Measurements from ENCODE around the gene PUM1.

PUM1 gene

DNA sequence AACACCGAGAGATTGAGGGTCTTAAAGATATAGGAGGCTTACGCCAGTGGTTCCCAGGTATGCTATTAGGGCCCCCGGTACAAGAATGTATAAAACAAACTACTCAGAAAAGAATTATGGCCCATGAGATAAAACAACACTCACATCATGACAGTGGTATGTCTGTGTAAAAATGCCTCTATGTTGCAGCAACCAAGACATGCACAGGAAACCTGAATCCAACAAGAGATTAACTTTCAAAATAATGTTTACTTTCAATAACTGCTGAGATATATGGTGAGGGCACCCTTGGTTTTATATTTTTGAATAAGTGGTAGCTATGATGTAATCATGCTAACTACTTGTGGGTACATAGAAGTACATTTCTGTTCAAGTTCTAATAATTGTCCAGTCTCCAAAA lies 74.9 kb downstream of the PUM1 start:
- no peak for TF ChIP-seq CTCF (conservative IDR thresholded peaks at IDR 0.05)
- TF ChIP-seq ZFX (IDR thresholded peaks at IDR 0.05), result no peak

GRCh38 chr1:30988045-30988444 lies 77.5 kb downstream of the PUM1 start:
- H3K27ac ChIP-seq, result no peak overlapping the region
- TF ChIP-seq ZFX (IDR thresholded peaks at IDR 0.05) (no peak), CTCF (conservative IDR thresholded peaks at IDR 0.05) (no peak)

More for the DNA sequence above, 74.9 kb downstream of the PUM1 start:
- H3K27ac ChIP-seq, result no peak overlapping the region

DNA sequence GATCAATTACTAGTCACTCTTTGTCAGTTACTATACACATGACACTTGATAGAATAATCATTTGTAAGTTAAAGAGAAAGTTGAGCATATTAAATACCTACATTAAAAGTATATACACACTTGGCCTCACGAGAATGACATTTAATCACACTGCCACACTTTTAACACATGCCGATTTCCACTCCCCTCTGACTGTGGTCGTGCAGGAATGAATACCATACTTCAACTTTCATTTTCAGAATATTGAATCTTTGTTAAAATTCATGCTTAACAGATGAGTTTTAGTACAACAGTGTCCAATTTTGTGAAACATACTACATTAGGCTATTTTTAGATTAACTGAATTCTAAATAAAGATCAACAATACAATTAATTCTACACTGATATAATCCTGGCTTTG lies 78.8 kb downstream of the PUM1 start:
- no peak for TF ChIP-seq ZFX (IDR thresholded peaks at IDR 0.05)
- TF ChIP-seq CTCF (conservative IDR thresholded peaks at IDR 0.05), result no peak

GRCh38 chr1:30984991-30985503 lies 80.5 kb downstream of the PUM1 start:
- H3K27ac ChIP-seq, result no peak overlapping the region
- TF ChIP-seq ZFX (IDR thresholded peaks at IDR 0.05) (no peak), CTCF (conservative IDR thresholded peaks at IDR 0.05) (no peak)

More for the DNA sequence above, 78.8 kb downstream of the PUM1 start:
- no peak overlapping the region for H3K27ac ChIP-seq

GRCh38 chr1:30984165-30984889 lies 81.2 kb downstream of the PUM1 start:
- no peak for TF ChIP-seq ZFX (IDR thresholded peaks at IDR 0.05)
- TF ChIP-seq CTCF (conservative IDR thresholded peaks at IDR 0.05), result peak; percentile 32
- H3K27ac ChIP-seq, result no peak overlapping the region

DNA sequence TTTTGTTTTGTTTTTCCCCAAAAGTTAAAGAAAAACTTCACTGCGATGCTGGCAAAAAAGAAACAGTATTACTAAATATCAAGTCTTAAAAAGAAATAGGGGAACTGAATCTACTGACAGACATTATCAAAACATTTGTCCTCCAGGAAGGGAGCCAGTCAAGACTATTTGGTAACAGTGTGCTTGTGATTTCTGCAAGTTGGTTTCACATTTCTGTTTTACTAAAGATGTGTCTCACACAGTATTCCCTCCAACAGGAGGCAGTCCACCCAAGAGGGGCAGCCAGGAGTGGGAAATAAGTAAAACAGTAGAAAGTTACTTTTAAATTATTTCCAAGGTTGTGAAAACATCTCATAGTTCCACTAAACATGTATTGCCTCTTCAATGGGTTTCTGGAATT lies 82.6 kb downstream of the PUM1 start:
- TF ChIP-seq ZFX (IDR thresholded peaks at IDR 0.05), result no peak
- TF ChIP-seq CTCF (conservative IDR thresholded peaks at IDR 0.05), result no peak
- no peak overlapping the region for H3K27ac ChIP-seq

GRCh38 chr1:30982431-30982830 lies 83.1 kb downstream of the PUM1 start:
- H3K27ac ChIP-seq, result no peak overlapping the region

More at GRCh38 chr1:30982431-30982830, 83.1 kb downstream of the PUM1 start:
- no peak for TF ChIP-seq ZFX (IDR thresholded peaks at IDR 0.05)
- no peak for TF ChIP-seq CTCF (conservative IDR thresholded peaks at IDR 0.05)
